ENCODE results near the gene CRYBB1.
A peak's percentile ranks its signal among the peaks of the same experiment; 100 is the strongest.

CRYBB1 gene

GRCh38 chr22:26617271-26618199, at the start of gene CRYBB1:
Gene CRYBB1 (minus strand): TSS chr22:26618027. CDS start chr22:26616319, 1,708 bp downstream.
- no peak for DNase-seq (ENCODE audit: low read depth, low spot score)
- H3K27ac ChIP-seq, result no peak within 1 kb of the TSS

GRCh38 chr22:26667140-26667539, 49.3 kb upstream of the CRYBB1 start:
- no peak for DNase-seq (ENCODE audit: low read depth, low spot score)
- no peak overlapping the region for H3K27ac ChIP-seq

GRCh38 chr22:26665813-26666231, 48.0 kb upstream of the CRYBB1 start:
- no peak overlapping the region for H3K27ac ChIP-seq
- DNase-seq (ENCODE audit: low read depth, low spot score), result no peak

GRCh38 chr22:26663374-26663923, 45.6 kb upstream of the CRYBB1 start:
- no peak for DNase-seq (ENCODE audit: low read depth, low spot score)
- no peak overlapping the region for H3K27ac ChIP-seq

GRCh38 chr22:26662160-26662559, 44.3 kb upstream of the CRYBB1 start:
- H3K27ac ChIP-seq, result no peak overlapping the region
- DNase-seq (ENCODE audit: low read depth, low spot score), result no peak

- H3K27ac ChIP-seq, result no peak overlapping the region
- no peak for DNase-seq (ENCODE audit: low read depth, low spot score)
Measured at GRCh38 chr22:26660961-26661578, 43.2 kb upstream of the CRYBB1 start.

GRCh38 chr22:26660356-26660755, 42.5 kb upstream of the CRYBB1 start:
- no peak for DNase-seq (ENCODE audit: low read depth, low spot score)
- no peak overlapping the region for H3K27ac ChIP-seq

GRCh38 chr22:26658671-26659478, 41.0 kb upstream of the CRYBB1 start:
- no peak overlapping the region for H3K27ac ChIP-seq
- peak; percentile 83 for DNase-seq (ENCODE audit: low read depth, low spot score)

GRCh38 chr22:26658161-26658560, 40.3 kb upstream of the CRYBB1 start:
- no peak for DNase-seq (ENCODE audit: low read depth, low spot score)

GRCh38 chr22:26656891-26657851, 39.3 kb upstream of the CRYBB1 start, which contains the start of gene MIAT:
Gene MIAT (plus strand): TSS chr22:26657588.
- H3K27ac ChIP-seq, result no peak within 1 kb of the TSS

More at GRCh38 chr22:26658161-26658560, 40.3 kb upstream of the CRYBB1 start:
- H3K27ac ChIP-seq, result no peak overlapping the region

GRCh38 chr22:26651815-26652214, 34.0 kb upstream of the CRYBB1 start:
- H3K27ac ChIP-seq, result no peak overlapping the region
- DNase-seq (ENCODE audit: low read depth, low spot score), result no peak

More at GRCh38 chr22:26656891-26657851, 39.3 kb upstream of the CRYBB1 start, which contains the start of gene MIAT:
- no peak for DNase-seq (ENCODE audit: low read depth, low spot score)

GRCh38 chr22:26650722-26651421, 33.0 kb upstream of the CRYBB1 start:
- no peak for DNase-seq (ENCODE audit: low read depth, low spot score)
- no peak overlapping the region for H3K27ac ChIP-seq

GRCh38 chr22:26648528-26649388, 30.9 kb upstream of the CRYBB1 start:
- H3K27ac ChIP-seq, result no peak overlapping the region
- DNase-seq (ENCODE audit: low read depth, low spot score), result no peak

GRCh38 chr22:26648011-26648497, 30.2 kb upstream of the CRYBB1 start:
- no peak for DNase-seq (ENCODE audit: low read depth, low spot score)
- H3K27ac ChIP-seq, result no peak overlapping the region

- no peak for DNase-seq (ENCODE audit: low read depth, low spot score)
- no peak overlapping the region for H3K27ac ChIP-seq
Measured at GRCh38 chr22:26646158-26646557, 28.3 kb upstream of the CRYBB1 start.

GRCh38 chr22:26643418-26644100, 25.7 kb upstream of the CRYBB1 start:
- H3K27ac ChIP-seq, result no peak overlapping the region
- DNase-seq (ENCODE audit: low read depth, low spot score), result no peak
